GM23338 (cell line): ENCODE measurements around the gene CEP131. TPM values are rescaled to one million over a fixed set of nuclear protein-coding genes. Genes with fewer than 3 reads are reported as not detected.

ENCODE experiments used
- ATAC-seq: fragments of 200-7000 bp; cut with Tn5 transposase; 3 replicates; pipeline ENCODE4 v1.9.1; 2020
- DNase-seq: peaks from one replicate; pipeline ENCODE4 v3.0.0-alpha.2; 2015; ENCODE audit warnings: low spot score
- H2AFZ ChIP-seq: fragments of 200-600 bp; sonication (generic); 2 replicates; pipeline ENCODE4 v1.8.0; 2016; ENCODE audit warnings: antibody characterized with exemption, mild to moderate bottlenecking, moderate library complexity
- H3F3A ChIP-seq: fragments of 200-600 bp; sonication (generic); replicated peaks from 2 replicates; pipeline ENCODE4 v1.8.0; 2017; ENCODE audit warnings: antibody characterized with exemption, mixed run types, low read depth
- H3K27ac ChIP-seq: fragments of 200-600 bp; sonication (generic); 2 replicates; pipeline ENCODE4 v1.6.1; 2016; ENCODE audit warnings: low read depth
- H3K27me3 ChIP-seq: fragments of 200-600 bp; sonication (generic); 2 replicates; pipeline ENCODE4 v1.8.0; 2016; ENCODE audit warnings: mild to moderate bottlenecking, mixed run types, moderate library complexity; ENCODE audit not compliant: insufficient read depth
- H3K36me3 ChIP-seq: fragments of 200-600 bp; sonication (generic); 2 replicates; pipeline ENCODE4 v1.8.0; 2016; ENCODE audit warnings: mild to moderate bottlenecking; ENCODE audit not compliant: insufficient read depth
- H3K4me1 ChIP-seq: fragments of 200-600 bp; sonication (generic); 2 replicates; pipeline ENCODE4 v1.8.0; 2016; ENCODE audit warnings: mild to moderate bottlenecking, moderate library complexity; ENCODE audit not compliant: insufficient read depth
- H3K4me2 ChIP-seq: fragments of 200-600 bp; sonication (generic); 2 replicates; pipeline ENCODE4 v1.7.1; 2017; ENCODE audit warnings: mixed run types
- H3K4me3 ChIP-seq: fragments of 200-600 bp; sonication (generic); 2 replicates; pipeline ENCODE4 v1.6.1; 2016; ENCODE audit warnings: mixed run types
- H3K79me2 ChIP-seq: fragments of 200-600 bp; sonication (generic); replicated peaks from 2 replicates; pipeline ENCODE4 v1.8.0; 2017; ENCODE audit warnings: mild to moderate bottlenecking; ENCODE audit not compliant: insufficient read depth
- H3K9me2 ChIP-seq: fragments of 200-600 bp; sonication (generic); 2 replicates; pipeline ENCODE4 v1.8.0; 2017; ENCODE audit not compliant: insufficient read depth
- H4K20me1 ChIP-seq: fragments of 200-600 bp; sonication (generic); replicated peaks from 2 replicates; pipeline ENCODE4 v1.8.0; 2017; ENCODE audit warnings: mild to moderate bottlenecking; ENCODE audit not compliant: insufficient read depth
- H3K27ac Mint-ChIP-seq: 2 replicates; pipeline ENCODE4 v1.8.0; 2020; ENCODE audit warnings: inconsistent platforms, mild to moderate bottlenecking, moderate library complexity, mixed read lengths
- H3K27me3 Mint-ChIP-seq: 3 replicates; pipeline ENCODE4 v1.8.0; 2022; ENCODE audit warnings: low read depth, mild to moderate bottlenecking, moderate library complexity, mixed read lengths, inconsistent platforms; ENCODE audit not compliant: insufficient read depth, poor library complexity
- H3K36me3 Mint-ChIP-seq: 3 replicates; pipeline ENCODE4 v1.8.0; 2021; ENCODE audit warnings: low read depth, mild to moderate bottlenecking, inconsistent platforms, moderate library complexity, mixed read lengths
- H3K4me1 Mint-ChIP-seq: 3 replicates; pipeline ENCODE4 v1.8.0; 2020; ENCODE audit warnings: mild to moderate bottlenecking, inconsistent platforms, mixed read lengths
- H3K4me3 Mint-ChIP-seq: 3 replicates; pipeline ENCODE4 v1.8.0; 2021; ENCODE audit warnings: moderate library complexity, mild to moderate bottlenecking, inconsistent platforms, mixed read lengths
- H3K9me3 Mint-ChIP-seq: 3 replicates; pipeline ENCODE4 v1.8.0; 2020; ENCODE audit warnings: moderate library complexity, mild to moderate bottlenecking, inconsistent platforms, mixed read lengths
- CREB1 ChIP-seq: fragments of 250-450 bp; sonication (Bioruptor Pico); IDR thresholded peaks from 2 replicates; pipeline ENCODE4 v1.5.0; 2020; ENCODE audit warnings: low read depth, mild to moderate bottlenecking, moderate library complexity
- EZH2 ChIP-seq: fragments of 200-600 bp; sonication (generic); IDR thresholded peaks from one replicate; pipeline ENCODE4 v1.8.0; 2017; ENCODE audit warnings: antibody characterized with exemption, mild to moderate bottlenecking, low read depth; ENCODE audit not compliant: unreplicated experiment
- EZH2phosphoT487 ChIP-seq: fragments of 200-600 bp; sonication (generic); IDR thresholded peaks from one replicate; pipeline ENCODE4 v1.8.1; 2018; ENCODE audit warnings: antibody characterized with exemption; ENCODE audit not compliant: unreplicated experiment
- JUNB ChIP-seq: IDR thresholded peaks from one replicate; pipeline ENCODE4 v1.6.1; 2016; ENCODE audit warnings: antibody characterized with exemption; ENCODE audit not compliant: unreplicated experiment
- NANOG ChIP-seq: IDR thresholded peaks from 2 replicates; pipeline ENCODE4 v1.6.1; 2016; ENCODE audit warnings: antibody characterized with exemption, borderline replicate concordance
- POLR2AphosphoS5 ChIP-seq: IDR thresholded peaks from 2 replicates; pipeline ENCODE4 v1.6.1; 2016; ENCODE audit warnings: antibody characterized with exemption, low read depth
- STAT1 ChIP-seq: IDR thresholded peaks from one replicate; pipeline ENCODE4 v1.6.1; 2016; ENCODE audit warnings: antibody characterized with exemption; ENCODE audit not compliant: unreplicated experiment
- ZNF114 ChIP-seq: fragments of 250-450 bp; sonication (Bioruptor Pico); IDR thresholded peaks from 2 replicates; pipeline ENCODE4 v1.5.0; 2020; ENCODE audit warnings: mild to moderate bottlenecking, moderate library complexity
- ZNF331 ChIP-seq: fragments of 250-450 bp; sonication (Bioruptor Pico); IDR thresholded peaks from 2 replicates; pipeline ENCODE4 v1.5.0; 2020; ENCODE audit warnings: low read depth, mild to moderate bottlenecking, moderate library complexity
- ZNF462 ChIP-seq: fragments of 250-450 bp; sonication (Bioruptor Pico); IDR thresholded peaks from 2 replicates; pipeline ENCODE4 v1.5.0; 2020; ENCODE audit warnings: mild to moderate bottlenecking, moderate library complexity
- polyA plus RNA-seq: library from polyadenylated mRNA; unstranded; fragments of >200 nt; fragmentation: Nextera tagmentation; extraction: Ambion mirVana; gene quantifications from 2 replicates; pipeline ENCODE4 v1.2.1, GENCODE V29; 2016
- total RNA-seq: library from RNA; depleted of rRNA; stranded (reverse); fragments of >200 nt; shearing (Covaris generic); gene quantifications from 2 replicates; pipeline ENCODE4 v1.2.3, GENCODE V29; 2014
- TF ChIP-seq, protein P1 (sequence below): IDR thresholded peaks from 2 replicates; pipeline ENCODE4 v1.6.1; 2016; ENCODE audit warnings: antibody characterized with exemption

CEP131 gene
- total and polyA plus RNA-seq, 2 experiments from 2014 or later, result 26.8 to 35.5 TPM

- peaks cover 15% of the 10 kb centered on the region for H3K36me3 Mint-ChIP-seq
- Histone ChIP-seq H3K27me3 (no peaks in the 10 kb centered on the region), H3K4me2 (no peak overlapping the region), H3K27ac (no peak overlapping the region), H3K4me1 (no peaks in the 10 kb centered on the region), H3K36me3 (no peaks in the 10 kb centered on the region), H3K79me2 (no peaks in the 10 kb centered on the region; the same call in none of the 2 replicates), H3K9me2 (no peaks in the 10 kb centered on the region), H3K4me3 (no peak overlapping the region), H4K20me1 (no peaks in the 10 kb centered on the region), H3F3A (no peaks in the 10 kb centered on the region), H2AFZ (no peak overlapping the region)
- DNase-seq (no peak), ATAC-seq (no peak)
- H3K4me1 Mint-ChIP-seq, result peaks cover 5% of the 10 kb centered on the region
- no peak overlapping the region for H3K27ac Mint-ChIP-seq
- no peaks in the 10 kb centered on the region for H3K9me3 Mint-ChIP-seq
- no peak for TF ChIP-seq JUNB
- TF ChIP-seq ZNF331 (CRISPR knock-in tag), result no peak
- TF ChIP-seq ZNF462, result no peak
- TF ChIP-seq EZH2phosphoT487, result no peak
- no peak for TF ChIP-seq CREB1
- TF ChIP-seq STAT1, result no peak
- TF ChIP-seq NANOG, result no peak
- TF ChIP-seq POLR2AphosphoS5, result no peak
- TF ChIP-seq, protein P1, sequence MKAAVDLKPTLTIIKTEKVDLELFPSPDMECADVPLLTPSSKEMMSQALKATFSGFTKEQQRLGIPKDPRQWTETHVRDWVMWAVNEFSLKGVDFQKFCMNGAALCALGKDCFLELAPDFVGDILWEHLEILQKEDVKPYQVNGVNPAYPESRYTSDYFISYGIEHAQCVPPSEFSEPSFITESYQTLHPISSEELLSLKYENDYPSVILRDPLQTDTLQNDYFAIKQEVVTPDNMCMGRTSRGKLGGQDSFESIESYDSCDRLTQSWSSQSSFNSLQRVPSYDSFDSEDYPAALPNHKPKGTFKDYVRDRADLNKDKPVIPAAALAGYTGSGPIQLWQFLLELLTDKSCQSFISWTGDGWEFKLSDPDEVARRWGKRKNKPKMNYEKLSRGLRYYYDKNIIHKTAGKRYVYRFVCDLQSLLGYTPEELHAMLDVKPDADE, result no peak
- TF ChIP-seq EZH2, result no peak
- no peak for TF ChIP-seq ZNF114 (CRISPR knock-in tag)
- H3K4me3 Mint-ChIP-seq, result no peak overlapping the region
- H3K27me3 Mint-ChIP-seq, result peaks cover 6% of the 10 kb centered on the region
Observed at GRCh38 chr17:81233811-81234505, 11.2 kb upstream of the CEP131 start.
